IMR-90 (cell line): ENCODE measurements around the gene FAM219A. TPM values are rescaled to one million over a fixed set of nuclear protein-coding genes. Genes with fewer than 3 reads are reported as not detected.
A peak's percentile ranks its signal among the peaks of the same experiment; 100 is the strongest.

Experiments used
- ATAC-seq: fragments of 200-7000 bp; cut with Tn5 transposase; 2 replicates; pipeline ENCODE4 v1.9.1; 2020; ENCODE audit warnings: low read depth, mild to moderate bottlenecking, moderate library complexity
- BruUV-seq: library from RNA; stranded (reverse); fragments of 400-500 nt; replicated peaks from 2 replicates; lab custom pipeline; 2021; lab: Mats Ljungman, UMichigan
- CTCF ChIA-PET: fragments of 300-600 bp; formaldehyde crosslinking; extraction: SDS; loops from one replicate; lab custom pipeline; 2021; ENCODE audit warnings: antibody characterized with exemption; lab: Yijun Ruan, JAX
- POLR2A ChIA-PET: fragments of 300-600 bp; sonication (Branson Sonifier 250); formaldehyde crosslinking; loops from one replicate; lab custom pipeline; 2022; ENCODE audit warnings: antibody characterized with exemption; ENCODE audit not compliant: unreplicated experiment; lab: Charles Lee
- DNase-seq: peaks from one replicate; pipeline ENCODE4 v3.0.0; 2013
- H2AFZ ChIP-seq: replicated peaks from 2 replicates; pipeline ENCODE3; 2013; ENCODE audit warnings: low read length, mild to moderate bottlenecking; ENCODE audit not compliant: poor library complexity
- H2AK5ac ChIP-seq: 2 replicates; pipeline ENCODE4 v1.6.1; 2013; ENCODE audit warnings: low read depth, low read length, inconsistent platforms
- H2AK9ac ChIP-seq: replicated peaks from 2 replicates; pipeline ENCODE3; 2013; ENCODE audit warnings: mild to moderate bottlenecking, low read depth, low read length, moderate library complexity; ENCODE audit not compliant: poor library complexity
- H2BK120ac ChIP-seq: 2 replicates; pipeline ENCODE4 v1.6.1; 2013; ENCODE audit warnings: low read depth, low read length, inconsistent platforms
- H2BK15ac ChIP-seq: 3 replicates; pipeline ENCODE4 v1.6.1; 2013; ENCODE audit warnings: low read depth, low read length, inconsistent platforms
- H2BK20ac ChIP-seq: 2 replicates; pipeline ENCODE4 v1.6.1; 2013; ENCODE audit warnings: low read depth, mild to moderate bottlenecking, inconsistent platforms, low read length, moderate library complexity
- H2BK5ac ChIP-seq: 2 replicates; pipeline ENCODE4 v1.6.1; 2013; ENCODE audit warnings: mild to moderate bottlenecking, low read depth, low read length, inconsistent platforms; ENCODE audit not compliant: poor library complexity, severe bottlenecking
- H3K14ac ChIP-seq: replicated peaks from 2 replicates; pipeline ENCODE4 v1.6.1; 2013; ENCODE audit warnings: low read depth, low read length, inconsistent platforms
- H3K18ac ChIP-seq: 2 replicates; pipeline ENCODE4 v1.6.1; 2013; ENCODE audit warnings: low read depth, low read length, control low read depth
- H3K23ac ChIP-seq: 2 replicates; pipeline ENCODE4 v1.6.1; 2013; ENCODE audit warnings: low read depth, low read length, inconsistent platforms
- H3K27ac ChIP-seq: 2 replicates; pipeline ENCODE4 v1.5.1; 2013; ENCODE audit warnings: mild to moderate bottlenecking, control low read depth, low read length; ENCODE audit not compliant: insufficient read depth
- H3K27me3 ChIP-seq: 2 replicates; pipeline ENCODE4 v1.6.1; 2013; ENCODE audit warnings: low read length; ENCODE audit not compliant: control insufficient read depth, insufficient read depth
- H3K36me3 ChIP-seq: 2 replicates; pipeline ENCODE4 v1.6.1; 2013; ENCODE audit warnings: low read length, mixed read lengths; ENCODE audit not compliant: control insufficient read depth, insufficient read depth
- H3K4ac ChIP-seq: 2 replicates; pipeline ENCODE4 v1.6.1; 2013; ENCODE audit warnings: low read depth, low read length, inconsistent platforms
- H3K4me1 ChIP-seq: 2 replicates; pipeline ENCODE4 v1.6.1; 2013; ENCODE audit warnings: low read length, mixed read lengths; ENCODE audit not compliant: control insufficient read depth, insufficient read depth
- H3K4me2 ChIP-seq: 2 replicates; pipeline ENCODE4 v1.6.1; 2013; ENCODE audit warnings: low read depth, mild to moderate bottlenecking, control low read depth, low read length, moderate library complexity
- H3K4me3 ChIP-seq: 2 replicates; pipeline ENCODE4 v1.5.1; 2013; ENCODE audit warnings: low read depth, mild to moderate bottlenecking, control low read depth, low read length, moderate library complexity; ENCODE audit not compliant: insufficient read depth
- H3K56ac ChIP-seq: 2 replicates; pipeline ENCODE4 v1.6.1; 2013; ENCODE audit warnings: low read length, inconsistent platforms; ENCODE audit not compliant: insufficient read depth; ENCODE audit errors: extremely low read depth
- H3K79me1 ChIP-seq, 2 experiments: 2 replicates each; pipeline ENCODE4 v1.6.1; 2013; ENCODE audit warnings: low read length in 2 of 2, inconsistent platforms in 1 of 2, low read depth in 1 of 2
- H3K9ac ChIP-seq: 2 replicates; pipeline ENCODE4 v1.6.1; 2013; ENCODE audit warnings: low read depth, low read length, control low read depth
- H3K9me1 ChIP-seq: 2 replicates; pipeline ENCODE4 v1.6.1; 2013; ENCODE audit warnings: low read length, inconsistent platforms; ENCODE audit not compliant: insufficient read depth
- H3K9me3 ChIP-seq: 2 replicates; pipeline ENCODE4 v1.6.1; 2013; ENCODE audit warnings: low read length; ENCODE audit not compliant: control insufficient read depth, insufficient read depth
- H4K20me1 ChIP-seq: 2 replicates; pipeline ENCODE4 v1.6.1; 2013; ENCODE audit warnings: low read length, inconsistent platforms; ENCODE audit not compliant: insufficient read depth
- H4K5ac ChIP-seq: 2 replicates; pipeline ENCODE4 v1.6.1; 2013; ENCODE audit warnings: mild to moderate bottlenecking, low read depth, low read length, control low read depth
- H4K8ac ChIP-seq, 2 experiments: 2 replicates each; pipeline ENCODE4 v1.6.1; 2013; ENCODE audit warnings: low read depth in 2 of 2, low read length in 2 of 2, control low read depth in 1 of 2, inconsistent platforms in 1 of 2
- H4K91ac ChIP-seq: 2 replicates; pipeline ENCODE4 v1.6.1; 2013; ENCODE audit warnings: low read depth, low read length, inconsistent platforms; ENCODE audit not compliant: insufficient read depth
- MAZ ChIP-seq: IDR thresholded peaks from 2 replicates; pipeline ENCODE4 v1.6.1; 2012; ENCODE audit warnings: low read depth, mild to moderate bottlenecking, low read length, improper control_type of control experiment, moderate library complexity, borderline replicate concordance
- MXI1 ChIP-seq: IDR thresholded peaks from 2 replicates; pipeline ENCODE4 v1.6.1; 2012; ENCODE audit warnings: low read depth, mild to moderate bottlenecking, low read length, moderate library complexity, borderline replicate concordance
- WGBS, 2 experiments: methylation state at CpG; one replicate each; pipeline versions ENCODE4 v1.1.5 to v1.1.7; 2013; ENCODE audit warnings: missing lambda C conversion rate in 2 of 2; ENCODE audit not compliant: insufficient read length in 1 of 2; ENCODE audit errors: extremely low coverage in 2 of 2; 5-methylcytosine and 5-hydroxymethylcytosine counted together
- dilution Hi-C: fragments of 300-500 bp; cut with HindIII; formaldehyde crosslinking; loops from one replicate; pipeline ENCODE4 v1.14.3; 2018; ENCODE audit warnings: low sequenced_read_pairs; ENCODE audit not compliant: unreplicated experiment
- in situ Hi-C: fragments of 300-500 bp; cut with MboI; formaldehyde crosslinking; loops from 3 replicates; pipeline ENCODE4 v1.14.3; 2019; ENCODE audit warnings: low sequenced_read_pairs, inconsistent platforms, mixed read lengths
- intact Hi-C: fragments of 100-400 bp; cut with micrococcal nuclease; formaldehyde crosslinking; loops from 2 replicates; pipeline ENCODE4 v1.10.0; 2022
- polyA plus RNA-seq, 3 experiments: library from polyadenylated mRNA; depleted of rRNA; stranded (reverse); fragments of >200 nt; gene quantifications; 2 replicates each; pipeline ENCODE4 v1.2.3, GENCODE V29; 2012; ENCODE audit warnings: low replicate concordance in 1 of 3
- total RNA-seq: library from RNA; depleted of rRNA; stranded (reverse); fragments of >200 nt; gene quantifications from 2 replicates; pipeline ENCODE4 v1.2.3, GENCODE V29; 2012
- TF ChIP-seq, protein P1 (sequence below): conservative IDR thresholded peaks from 2 replicates; pipeline ENCODE4 v1.5.1; 2012; ENCODE audit warnings: mild to moderate bottlenecking, low read depth, low read length, improper control_type of control experiment

The FAM219A gene
- total and polyA plus RNA-seq, 2 of the 4 experiments (the other 2 are of a cell fraction) = 4.8 to 20.8 TPM

DNA sequence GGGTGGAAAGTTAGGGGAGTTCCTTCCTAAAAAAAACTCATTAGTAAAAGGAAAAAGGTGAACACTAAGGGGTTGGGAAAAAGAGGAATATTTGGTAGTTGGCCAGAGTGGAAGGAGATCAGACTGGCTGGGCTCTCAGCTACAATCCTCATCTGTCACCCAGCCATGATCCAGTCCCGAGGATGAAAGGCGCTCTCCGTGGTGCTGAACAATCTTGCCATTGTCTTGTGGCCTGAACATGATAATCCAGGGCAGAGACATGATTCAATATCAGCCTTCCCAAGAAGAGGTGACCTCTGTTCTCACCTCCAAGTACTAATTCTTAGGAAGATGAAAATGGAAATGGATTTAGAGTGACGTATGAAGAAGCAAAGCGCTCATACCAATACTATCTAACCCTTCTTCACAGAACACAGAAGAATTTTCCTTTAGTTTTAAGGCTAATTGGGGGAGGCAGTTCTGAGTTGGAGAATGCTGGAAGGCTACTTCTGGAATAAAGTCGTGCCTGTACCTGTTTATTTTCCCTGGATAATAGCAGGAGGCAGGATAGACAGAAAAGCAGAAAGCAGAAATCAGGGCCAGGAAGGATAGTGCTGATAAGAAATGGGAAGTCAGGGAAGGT, 45.0 kb downstream of the FAM219A start:
- Histone ChIP-seq H3K27me3 (no peaks in the 10 kb centered on the region), H3K27ac (no peak overlapping the region), H3K14ac (no peak overlapping the region), H4K8ac (no peak overlapping the region), H3K4me1 (no peaks in the 10 kb centered on the region), H3K18ac (no peak overlapping the region), H2AK5ac (no peak overlapping the region), H2AFZ (no peak overlapping the region), H3K4ac (no peak overlapping the region), H3K9me3 (no peaks in the 10 kb centered on the region), H4K91ac (no peak overlapping the region), H2BK20ac (no peak overlapping the region), H3K4me3 (no peak overlapping the region), H2BK15ac (no peak overlapping the region), H2BK5ac (no peak overlapping the region), H3K79me1 (peaks cover 14 to 16% of the 10 kb centered on the region in 2 experiments), H4K20me1 (peaks cover 54% of the 10 kb centered on the region), H3K4me2 (no peak overlapping the region), H2BK120ac (no peak overlapping the region), H4K5ac (no peak overlapping the region), H2AK9ac (no peak overlapping the region), H3K36me3 (no peaks in the 10 kb centered on the region; the same call in 1 of the 2 replicates), H3K23ac (no peak overlapping the region), H3K56ac (no peak overlapping the region), H3K9me1 (peaks cover 5% of the 10 kb centered on the region), H3K9ac (no peak overlapping the region)
- no peak for TF ChIP-seq MAZ
- TF ChIP-seq, protein P1, sequence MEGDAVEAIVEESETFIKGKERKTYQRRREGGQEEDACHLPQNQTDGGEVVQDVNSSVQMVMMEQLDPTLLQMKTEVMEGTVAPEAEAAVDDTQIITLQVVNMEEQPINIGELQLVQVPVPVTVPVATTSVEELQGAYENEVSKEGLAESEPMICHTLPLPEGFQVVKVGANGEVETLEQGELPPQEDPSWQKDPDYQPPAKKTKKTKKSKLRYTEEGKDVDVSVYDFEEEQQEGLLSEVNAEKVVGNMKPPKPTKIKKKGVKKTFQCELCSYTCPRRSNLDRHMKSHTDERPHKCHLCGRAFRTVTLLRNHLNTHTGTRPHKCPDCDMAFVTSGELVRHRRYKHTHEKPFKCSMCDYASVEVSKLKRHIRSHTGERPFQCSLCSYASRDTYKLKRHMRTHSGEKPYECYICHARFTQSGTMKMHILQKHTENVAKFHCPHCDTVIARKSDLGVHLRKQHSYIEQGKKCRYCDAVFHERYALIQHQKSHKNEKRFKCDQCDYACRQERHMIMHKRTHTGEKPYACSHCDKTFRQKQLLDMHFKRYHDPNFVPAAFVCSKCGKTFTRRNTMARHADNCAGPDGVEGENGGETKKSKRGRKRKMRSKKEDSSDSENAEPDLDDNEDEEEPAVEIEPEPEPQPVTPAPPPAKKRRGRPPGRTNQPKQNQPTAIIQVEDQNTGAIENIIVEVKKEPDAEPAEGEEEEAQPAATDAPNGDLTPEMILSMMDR = no peak
- peak; percentile 60; the same call in 1 of the 2 replicates for TF ChIP-seq MXI1
- BruUV-seq = no TSS peak
- dilution Hi-C loops (no loop called here), in situ Hi-C loops (no loop called here), intact Hi-C loops (loop anchor here (1.0 kb wide), 1 partner anchor 17 kb away; no protein-coding TSS in a partner anchor)
- ChIA-PET CTCF (interaction anchor here (4.5 kb wide), 1 partner anchor 9 kb away, joined by 17 read pairs; no protein-coding TSS in a partner anchor), POLR2A (no interaction called here)
- WGBS, 2 experiments = 0% methylated on average over 1 of the region's 6 CpGs; no CpG with 5 or more reads in 1 of the 2 experiments
- ATAC-seq (peak; percentile 83), DNase-seq (peak; percentile 43)
